Measurements from ENCODE around the gene EIF2S1.

The EIF2S1 gene

DNA sequence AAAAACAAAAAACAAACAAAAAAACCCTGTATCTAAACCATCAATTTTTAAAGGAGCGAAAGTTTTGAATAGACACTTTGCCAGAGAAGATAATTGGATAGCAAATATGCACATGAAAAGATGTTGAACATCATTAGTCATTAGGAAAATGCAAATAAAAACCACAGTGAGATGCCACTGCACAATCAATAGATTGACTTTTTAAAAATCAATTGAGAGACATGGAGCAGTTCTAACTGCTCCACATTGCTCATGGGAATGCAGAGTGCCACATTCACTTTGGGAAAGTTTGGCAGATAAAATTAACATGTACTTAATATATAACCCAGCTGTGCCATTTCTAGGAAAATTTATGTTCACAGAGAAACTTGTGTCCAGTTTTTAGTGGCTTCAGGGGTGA lies 12.7 kb downstream of the EIF2S1 start:
- no peak overlapping the region for H3K4me3 ChIP-seq (ENCODE audit: low read depth, low read length)
- TF ChIP-seq, protein P1, sequence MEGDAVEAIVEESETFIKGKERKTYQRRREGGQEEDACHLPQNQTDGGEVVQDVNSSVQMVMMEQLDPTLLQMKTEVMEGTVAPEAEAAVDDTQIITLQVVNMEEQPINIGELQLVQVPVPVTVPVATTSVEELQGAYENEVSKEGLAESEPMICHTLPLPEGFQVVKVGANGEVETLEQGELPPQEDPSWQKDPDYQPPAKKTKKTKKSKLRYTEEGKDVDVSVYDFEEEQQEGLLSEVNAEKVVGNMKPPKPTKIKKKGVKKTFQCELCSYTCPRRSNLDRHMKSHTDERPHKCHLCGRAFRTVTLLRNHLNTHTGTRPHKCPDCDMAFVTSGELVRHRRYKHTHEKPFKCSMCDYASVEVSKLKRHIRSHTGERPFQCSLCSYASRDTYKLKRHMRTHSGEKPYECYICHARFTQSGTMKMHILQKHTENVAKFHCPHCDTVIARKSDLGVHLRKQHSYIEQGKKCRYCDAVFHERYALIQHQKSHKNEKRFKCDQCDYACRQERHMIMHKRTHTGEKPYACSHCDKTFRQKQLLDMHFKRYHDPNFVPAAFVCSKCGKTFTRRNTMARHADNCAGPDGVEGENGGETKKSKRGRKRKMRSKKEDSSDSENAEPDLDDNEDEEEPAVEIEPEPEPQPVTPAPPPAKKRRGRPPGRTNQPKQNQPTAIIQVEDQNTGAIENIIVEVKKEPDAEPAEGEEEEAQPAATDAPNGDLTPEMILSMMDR (conservative IDR thresholded peaks at IDR 0.05; ENCODE audit: low read depth, low read length) = no peak
- no peak for DNase-seq (ENCODE audit: low read depth)

DNA sequence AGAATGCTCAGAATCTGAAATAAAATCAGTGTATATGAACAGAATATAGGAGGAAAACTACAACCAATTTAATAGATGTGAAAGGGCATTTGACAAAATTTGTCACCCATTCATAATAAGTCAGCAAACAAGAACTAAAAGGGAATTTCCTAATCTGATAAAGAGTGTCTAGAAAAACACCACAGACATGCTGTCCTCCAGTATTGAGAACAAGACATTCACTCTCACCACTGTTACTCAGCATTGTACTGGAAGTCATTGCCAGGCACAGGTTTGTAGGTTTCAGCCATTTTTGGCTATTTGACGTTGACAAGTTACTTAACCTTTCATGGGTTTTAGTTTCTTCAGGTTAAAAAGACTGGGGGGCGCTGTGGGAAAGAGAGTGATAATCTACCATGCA lies 13.2 kb downstream of the EIF2S1 start:
- TF ChIP-seq, protein P1 (conservative IDR thresholded peaks at IDR 0.05; ENCODE audit: low read depth, low read length) = no peak
- DNase-seq (ENCODE audit: low read depth) = no peak

DNA sequence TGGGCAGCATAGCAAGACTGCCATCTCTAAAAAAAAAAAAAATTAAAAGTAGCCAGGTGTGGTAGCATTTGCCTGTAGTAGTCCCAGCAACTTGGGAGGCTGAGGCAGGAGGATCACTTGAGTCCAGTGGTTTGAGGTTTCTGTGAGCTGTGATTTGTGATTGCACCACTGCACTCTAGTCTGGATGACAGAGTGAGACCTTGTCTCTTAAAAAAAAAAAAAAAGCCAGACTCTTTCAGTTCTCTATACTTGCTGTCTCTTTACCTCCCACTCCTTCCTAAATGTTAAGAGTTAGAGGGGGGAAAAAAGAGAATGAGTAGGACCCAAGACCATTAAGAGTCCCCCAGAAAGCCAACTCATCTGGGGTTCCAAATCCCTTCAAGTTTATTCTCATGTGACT lies 17.8 kb downstream of the EIF2S1 start:
- no peak for DNase-seq (ENCODE audit: low read depth)
- TF ChIP-seq, protein P1 (conservative IDR thresholded peaks at IDR 0.05; ENCODE audit: low read depth, low read length) = no peak
- no peak overlapping the region for H3K4me3 ChIP-seq (ENCODE audit: low read depth, low read length)

More for the DNA sequence above, 13.2 kb downstream of the EIF2S1 start:
- H3K4me3 ChIP-seq (ENCODE audit: low read depth, low read length) = no peak overlapping the region

DNA sequence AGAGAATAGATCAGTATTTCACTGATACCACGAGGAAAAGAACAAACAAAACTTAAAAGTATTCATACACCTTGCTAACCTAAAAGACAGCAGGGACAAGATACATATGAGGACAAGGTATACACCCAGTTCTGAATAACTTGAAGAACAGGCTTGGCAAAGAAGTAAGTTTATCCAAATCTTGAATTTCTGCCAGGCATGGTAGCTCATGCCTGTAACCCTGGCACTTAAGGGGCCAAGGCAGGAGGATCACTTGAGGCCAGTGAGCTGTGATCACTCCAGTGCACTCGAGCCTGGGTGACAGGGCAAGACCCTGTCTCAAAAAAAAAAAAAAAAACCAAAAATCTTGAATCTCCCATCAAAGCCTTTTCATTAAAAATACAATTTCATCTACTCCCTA lies 25.0 kb downstream of the EIF2S1 start:
- DNase-seq (ENCODE audit: low read depth) = no peak
- TF ChIP-seq, protein P1 (conservative IDR thresholded peaks at IDR 0.05; ENCODE audit: low read depth, low read length) = no peak
- H3K4me3 ChIP-seq (ENCODE audit: low read depth, low read length) = no peak overlapping the region

DNA sequence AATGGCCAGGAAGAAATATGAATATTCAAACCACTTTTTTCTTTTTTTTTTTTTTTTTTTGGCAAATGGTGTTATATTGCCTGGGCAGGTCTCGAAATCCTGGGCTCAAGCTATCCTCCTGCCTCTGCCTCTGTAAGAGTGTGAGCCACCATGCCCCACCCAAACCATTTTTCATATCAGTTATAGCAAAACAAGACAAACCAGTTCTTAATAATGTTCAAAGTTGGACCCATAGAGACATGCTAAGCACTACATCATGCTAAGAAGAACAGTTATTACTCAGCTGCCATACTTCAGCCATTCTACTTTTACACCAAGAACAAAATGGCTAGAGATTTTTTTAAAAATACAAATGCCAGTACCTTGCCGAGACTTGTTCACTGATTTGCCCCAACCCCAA lies 25.5 kb downstream of the EIF2S1 start:
- DNase-seq (ENCODE audit: low read depth) = no peak
- H3K4me3 ChIP-seq (ENCODE audit: low read depth, low read length) = no peak overlapping the region
- TF ChIP-seq, protein P1 (conservative IDR thresholded peaks at IDR 0.05; ENCODE audit: low read depth, low read length) = no peak

DNA sequence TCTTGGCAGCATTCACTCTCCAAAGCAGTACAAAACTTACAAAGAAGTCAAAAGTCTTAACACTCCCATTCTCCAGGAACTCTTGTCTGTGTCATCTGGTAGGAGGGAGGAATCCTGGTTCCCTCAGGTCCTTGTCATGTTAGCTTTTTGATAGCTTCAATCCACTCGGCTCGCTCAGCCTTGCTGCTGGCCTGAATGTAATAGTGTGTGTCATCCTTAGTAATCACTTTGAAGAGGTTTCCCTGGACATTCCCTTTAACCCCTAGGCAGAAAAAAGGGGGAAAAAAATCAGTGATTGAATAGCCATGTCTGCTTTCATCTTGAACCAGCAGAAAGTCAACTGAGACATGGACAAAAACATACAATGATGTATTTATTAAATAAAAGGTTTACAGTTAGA lies 27.1 kb downstream of the EIF2S1 start:
- no peak overlapping the region for H3K4me3 ChIP-seq (ENCODE audit: low read depth, low read length)
- TF ChIP-seq, protein P1 (conservative IDR thresholded peaks at IDR 0.05; ENCODE audit: low read depth, low read length) = no peak
- DNase-seq (ENCODE audit: low read depth) = no peak

DNA sequence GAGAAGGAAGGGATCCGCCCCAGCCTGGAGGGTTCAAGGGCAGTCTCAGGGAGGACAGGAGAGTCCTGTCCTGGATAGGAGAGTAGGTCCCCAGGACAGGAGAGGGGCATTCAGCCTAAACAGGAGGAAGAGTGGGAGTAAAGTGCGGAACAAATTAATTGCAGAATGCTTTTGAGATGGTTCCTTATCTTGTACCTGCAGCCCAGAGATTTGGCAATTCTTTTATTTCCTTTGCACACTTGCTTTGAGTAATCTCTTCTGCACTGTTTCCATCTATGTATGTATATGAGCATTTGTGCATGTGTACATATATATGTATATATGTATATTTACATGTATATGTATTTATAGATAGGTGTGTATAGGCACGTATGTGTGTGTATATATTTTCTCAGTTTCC lies 29.1 kb downstream of the EIF2S1 start:
- DNase-seq (ENCODE audit: low read depth) = no peak
- TF ChIP-seq, protein P1 (conservative IDR thresholded peaks at IDR 0.05; ENCODE audit: low read depth, low read length) = no peak
- H3K4me3 ChIP-seq (ENCODE audit: low read depth, low read length) = no peak overlapping the region
